Spinal cord (tissue), 10 donors: ENCODE measurements around the gene CREBL2. TPM values are rescaled to one million over a fixed set of nuclear protein-coding genes. Genes with fewer than 3 reads are reported as not detected.
"Not testable (repeated sequence)": the region's sequence is repeated elsewhere in the genome, so short reads cannot be mapped to it uniquely, and the experiment has no call there.

Experiments
- DNase-seq, 6 donors: peaks; one replicate each; pipeline versions ENCODE4 v3.0.0 to v3.0.0-alpha.2; 2013 to 2015; ENCODE audit warnings: low spot score in 6 of 6, low read depth in 4 of 6
- H3K27ac ChIP-seq: one replicate; pipeline ENCODE4 v1.5.1; 2013; ENCODE audit warnings: low read depth, low read length, control low read depth
- H3K27me3 ChIP-seq: one replicate; pipeline ENCODE4 v1.6.1; 2013; ENCODE audit warnings: low read length; ENCODE audit not compliant: control insufficient read depth, insufficient read depth
- H3K36me3 ChIP-seq: one replicate; pipeline ENCODE4 v1.6.1; 2013; ENCODE audit warnings: low read length; ENCODE audit not compliant: control insufficient read depth, insufficient read depth
- H3K4me1 ChIP-seq: one replicate; pipeline ENCODE4 v1.6.1; 2013; ENCODE audit warnings: low read length; ENCODE audit not compliant: control insufficient read depth, insufficient read depth
- H3K4me3 ChIP-seq: one replicate; pipeline ENCODE4 v1.5.1; 2013; ENCODE audit warnings: low read depth, low read length, control low read depth
- H3K9me3 ChIP-seq: one replicate; pipeline ENCODE4 v1.6.1; 2013; ENCODE audit warnings: low read length; ENCODE audit not compliant: control insufficient read depth, insufficient read depth
- WGBS: methylation state at CpG from one replicate; pipeline ENCODE4 v1.1.5; 2013; ENCODE audit warnings: missing lambda C conversion rate; ENCODE audit not compliant: insufficient coverage; 5-methylcytosine and 5-hydroxymethylcytosine counted together
- polyA plus RNA-seq, 2 donors: library from polyadenylated mRNA; unstranded; fragments of 120-200 nt; gene quantifications; one replicate each; pipeline ENCODE4 v1.2.1, GENCODE V29; 2013; ENCODE audit not compliant: insufficient read length in 2 of 2
- total RNA-seq, 2 donors: library from RNA; depleted of rRNA in 1 of 2; stranded (reverse); fragments of 120-200 nt in 1 of 2; fragments of >200 nt in 1 of 2; gene quantifications; one replicate each; pipeline versions ENCODE4 v1.2.3 to v1.2.4, GENCODE V29; 2013 to 2014
- donor health status: healthy.

The CREBL2 gene
- total and polyA plus RNA-seq, 4 donors, result 27.8 to 58.6 (median 31.2) TPM

- DNase-seq, result no peak
- Histone ChIP-seq H3K27ac (no peak overlapping the region), H3K4me1 (no peaks in the 10 kb centered on the region), H3K27me3 (no peaks in the 10 kb centered on the region), H3K9me3 (no peaks in the 10 kb centered on the region), H3K36me3 (no peaks in the 10 kb centered on the region), H3K4me3 (no peak overlapping the region)
- no CpG with 5 or more reads among the region's 3 CpGs for WGBS
Observed at GRCh38 chr12:12592930-12593329, 18.7 kb upstream of the CREBL2 start.

GRCh38 chr12:12595929-12596328, 15.7 kb upstream of the CREBL2 start:
- not testable (repeated sequence) for H3K4me3 ChIP-seq, H3K27ac ChIP-seq, H3K9me3 ChIP-seq, H3K4me1 ChIP-seq, H3K36me3 ChIP-seq, H3K27me3 ChIP-seq, DNase-seq
- no CpG with 5 or more reads among the region's 2 CpGs for WGBS

- not testable (repeated sequence) for H3K27me3 ChIP-seq, DNase-seq, H3K4me1 ChIP-seq, H3K4me3 ChIP-seq, H3K27ac ChIP-seq, H3K9me3 ChIP-seq, H3K36me3 ChIP-seq
- no CpG with 5 or more reads among the region's 3 CpGs for WGBS
Observed at GRCh38 chr12:12596598-12596997, 15.1 kb upstream of the CREBL2 start.

GRCh38 chr12:12598864-12599263, 12.8 kb upstream of the CREBL2 start:
- WGBS, result 86% methylated on average over 2 of the region's 3 CpGs

GRCh38 chr12:12599750-12600643, 11.7 kb upstream of the CREBL2 start:
- Histone ChIP-seq H3K27me3 (no peaks in the 10 kb centered on the region), H3K4me1 (no peaks in the 10 kb centered on the region), H3K27ac (no peak overlapping the region), H3K36me3 (no peaks in the 10 kb centered on the region), H3K4me3 (no peak overlapping the region), H3K9me3 (no peaks in the 10 kb centered on the region)
- 57% methylated on average over 5 of the region's 9 CpGs for WGBS
- no peak for DNase-seq

More at GRCh38 chr12:12598864-12599263, 12.8 kb upstream of the CREBL2 start:
- DNase-seq, result no peak
- H3K4me3 ChIP-seq, result no peak overlapping the region
- H3K27ac ChIP-seq, result no peak overlapping the region
- H3K36me3 ChIP-seq, result no peaks in the 10 kb centered on the region
- no peaks in the 10 kb centered on the region for H3K27me3 ChIP-seq
- no peaks in the 10 kb centered on the region for H3K9me3 ChIP-seq
- no peaks in the 10 kb centered on the region for H3K4me1 ChIP-seq

GRCh38 chr12:12600659-12601058, 11.0 kb upstream of the CREBL2 start:
- Histone ChIP-seq H3K27me3 (no peaks in the 10 kb centered on the region), H3K27ac (no peak overlapping the region), H3K9me3 (no peaks in the 10 kb centered on the region), H3K4me3 (no peak overlapping the region), H3K36me3 (no peaks in the 10 kb centered on the region), H3K4me1 (no peaks in the 10 kb centered on the region)
- 83% methylated on average over 5 of the region's 8 CpGs for WGBS
- no peak for DNase-seq

GRCh38 chr12:12604740-12605139, 6.9 kb upstream of the CREBL2 start:
- Histone ChIP-seq H3K27ac (no peak overlapping the region), H3K9me3 (no peaks in the 10 kb centered on the region), H3K4me1 (no peaks in the 10 kb centered on the region), H3K27me3 (no peaks in the 10 kb centered on the region), H3K4me3 (no peak overlapping the region), H3K36me3 (no peaks in the 10 kb centered on the region)
- no peak for DNase-seq
- 90% methylated on average over 5 of the region's 5 CpGs for WGBS

- H3K4me3 ChIP-seq, result no peak overlapping the region
- DNase-seq, result no peak
- H3K36me3 ChIP-seq, result no peaks in the 10 kb centered on the region
- H3K9me3 ChIP-seq, result no peaks in the 10 kb centered on the region
- 86% methylated on average over 1 of the region's 7 CpGs for WGBS
- H3K27me3 ChIP-seq, result no peaks in the 10 kb centered on the region
- H3K4me1 ChIP-seq, result peaks cover 7% of the 10 kb centered on the region
- no peak overlapping the region for H3K27ac ChIP-seq
Observed at GRCh38 chr12:12606781-12607589, 4.7 kb upstream of the CREBL2 start.

GRCh38 chr12:12608557-12608957, 3.1 kb upstream of the CREBL2 start:
- Histone ChIP-seq H3K4me1 (peaks cover 18% of the 10 kb centered on the region), H3K36me3 (no peaks in the 10 kb centered on the region), H3K9me3 (no peaks in the 10 kb centered on the region), H3K27ac (no peak overlapping the region), H3K27me3 (no peaks in the 10 kb centered on the region), H3K4me3 (no peak overlapping the region)
- no peak for DNase-seq
- no CpG with 5 or more reads among the region's 1 CpG for WGBS
